ENCODE data around the gene PCLO.
"Not testable (repeated sequence)": the region's sequence is repeated elsewhere in the genome, so short reads cannot be mapped to it uniquely, and the experiment has no call there.

- TF ChIP-seq SUZ12 (IDR thresholded peaks at IDR 0.05; ENCODE audit: extremely low read depth, insufficient read depth, insufficient read length); ZNF274 (IDR thresholded peaks at IDR 0.05; ENCODE audit: low read depth, low read length): not testable (repeated sequence)
Measured at GRCh38 chr7:83079879-83080278, 82.8 kb downstream of the PCLO start.

All from NT2/D1 (cell line).